GM18868 (cell line): ENCODE data around the gene CCDC38.

Experiments
- ATAC-seq: cut with Tn5 transposase; IDR thresholded peaks from one replicate; pipeline ENCODE4 v1.9.1; 2021; ENCODE audit warnings: mild to moderate bottlenecking, moderate library complexity; ENCODE audit not compliant: unreplicated experiment

The CCDC38 gene

DNA sequence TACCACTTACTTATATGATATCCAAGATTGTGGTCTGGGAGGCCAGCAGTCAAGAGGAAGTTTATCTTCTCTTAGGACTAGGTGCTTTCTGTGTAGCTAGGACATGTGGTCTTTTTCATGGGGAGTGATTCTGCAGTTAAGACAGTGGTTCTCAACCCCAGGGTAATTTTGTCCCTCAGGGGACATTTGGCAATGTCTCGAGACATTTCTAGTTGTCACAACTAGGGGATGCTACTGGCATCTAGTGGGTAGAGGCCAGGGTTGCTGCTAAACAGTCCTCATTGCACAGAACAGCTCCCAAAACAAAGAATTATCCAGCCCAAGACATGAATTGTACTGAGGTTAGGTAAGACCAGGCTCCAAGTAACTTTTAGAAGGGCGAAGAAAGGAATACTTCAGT is 20.7 kb upstream of the CCDC38 start:
- no peak for ATAC-seq

- ATAC-seq = no peak
Observed at GRCh38 chr12:95962222-95962621, 19.8 kb upstream of the CCDC38 start.

DNA sequence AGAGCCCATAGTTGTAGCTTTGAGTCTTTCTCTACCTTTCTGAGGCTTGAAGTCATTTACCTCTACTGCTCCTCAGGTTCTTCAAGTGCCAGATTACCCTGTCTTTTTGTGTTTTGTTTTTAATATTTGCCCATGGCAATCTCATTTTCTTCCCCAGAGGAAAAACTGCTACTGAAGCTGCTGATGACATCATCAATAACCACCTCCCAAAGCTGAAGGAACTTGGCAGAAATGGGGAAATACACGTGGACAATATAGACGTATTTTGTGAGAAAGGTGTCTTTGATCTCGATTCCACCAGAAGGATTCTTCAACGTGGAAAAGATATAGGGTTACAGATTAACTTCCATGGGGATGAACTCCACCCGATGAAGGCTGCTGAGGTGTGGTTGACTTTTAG is 17.8 kb upstream of the CCDC38 start:
- ATAC-seq = no peak

- no peak for ATAC-seq
Observed at GRCh38 chr12:95959107-95959506, 16.7 kb upstream of the CCDC38 start.

- ATAC-seq = no peak
Observed at GRCh38 chr12:95956557-95957145, 14.2 kb upstream of the CCDC38 start.

DNA sequence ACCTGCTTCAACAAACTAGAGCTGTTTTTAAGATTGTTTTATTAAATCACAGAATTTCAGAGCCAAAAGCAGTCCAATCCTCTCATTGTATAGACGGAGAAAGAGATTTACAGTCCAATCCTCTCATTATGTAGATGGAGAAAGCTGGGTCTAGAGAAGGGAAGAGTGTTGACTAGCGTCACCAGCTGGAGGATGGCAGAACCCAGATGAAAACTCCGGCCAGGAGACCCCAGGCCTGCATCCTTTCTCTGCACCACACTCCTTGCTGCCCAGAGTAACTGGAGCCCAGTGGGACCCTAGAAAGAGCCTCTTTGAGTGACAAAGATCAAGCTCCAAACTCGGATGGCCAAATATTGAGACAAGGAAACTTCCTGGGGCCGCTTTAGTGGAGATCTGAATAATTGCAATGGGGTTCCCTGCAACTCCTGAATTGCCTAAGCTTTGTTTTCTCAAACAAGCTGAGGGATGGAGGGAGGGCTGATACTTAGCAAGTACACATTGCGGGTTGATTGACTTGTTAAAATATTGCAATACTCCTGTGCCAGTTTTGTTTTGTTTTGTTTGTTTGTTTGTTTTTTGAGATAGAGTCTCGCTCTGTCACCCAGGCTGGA is 13.2 kb upstream of the CCDC38 start:
- ATAC-seq = no peak

- no peak for ATAC-seq
Observed at GRCh38 chr12:95953000-95953399, 10.6 kb upstream of the CCDC38 start.

DNA sequence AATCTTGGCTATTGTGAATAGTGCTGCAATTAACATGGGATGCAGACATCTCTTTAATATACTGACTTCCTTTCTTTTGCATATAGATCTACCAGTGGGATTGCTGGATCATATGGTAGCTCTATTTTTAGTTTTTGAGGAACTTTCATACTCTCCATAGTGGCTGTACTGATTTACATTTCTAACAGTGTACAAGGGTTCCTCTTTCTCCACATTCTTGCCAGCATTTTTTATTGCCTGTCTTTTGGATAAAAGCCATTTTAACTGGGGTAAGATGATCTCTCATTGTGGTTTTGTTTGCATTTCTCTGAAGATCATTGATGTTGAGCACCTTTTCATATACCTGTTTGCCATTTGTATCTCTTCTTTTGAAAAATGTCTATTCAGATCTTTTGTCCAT is 9.1 kb upstream of the CCDC38 start:
- ATAC-seq = no peak

- no peak for ATAC-seq
Observed at GRCh38 chr12:95949477-95950206, 7.2 kb upstream of the CCDC38 start.

DNA sequence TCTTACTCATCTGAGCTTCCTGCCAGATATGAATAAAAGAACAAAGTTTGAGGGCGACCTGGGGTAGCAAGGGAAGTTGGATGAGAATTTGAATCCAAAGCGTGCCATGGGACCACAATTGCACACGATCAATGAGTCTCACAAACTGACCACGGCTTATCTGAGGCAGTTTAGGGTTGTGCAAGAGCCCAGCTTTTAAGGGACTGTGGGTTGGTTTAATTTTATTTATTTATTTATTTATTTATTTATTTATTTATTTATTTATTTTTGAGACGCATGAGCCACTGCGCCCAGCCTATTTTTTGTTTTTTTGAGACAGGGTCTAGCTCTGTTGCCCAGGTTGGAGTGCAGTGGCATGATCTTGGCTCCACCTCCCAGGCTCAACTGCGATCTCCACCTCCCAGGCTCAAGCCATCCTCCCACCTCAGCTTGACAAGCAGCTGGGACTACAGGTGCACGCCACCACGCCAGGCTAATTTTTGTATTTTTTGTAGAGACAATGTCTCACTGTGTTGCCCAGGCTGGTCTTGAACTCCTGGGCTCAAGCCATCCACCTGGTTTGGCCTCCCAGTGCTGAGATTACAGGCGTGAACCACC is 1.8 kb upstream of the CCDC38 start:
- ATAC-seq = no peak

GRCh38 chr12:95943330-95943842 is 972 bp upstream of the CCDC38 start, which contains the start of gene AMDHD1:
Gene AMDHD1 (plus strand): TSS chr12:95943331. CDS start chr12:95943399, 68 bp downstream.
- peak; percentile 60 for ATAC-seq

DNA sequence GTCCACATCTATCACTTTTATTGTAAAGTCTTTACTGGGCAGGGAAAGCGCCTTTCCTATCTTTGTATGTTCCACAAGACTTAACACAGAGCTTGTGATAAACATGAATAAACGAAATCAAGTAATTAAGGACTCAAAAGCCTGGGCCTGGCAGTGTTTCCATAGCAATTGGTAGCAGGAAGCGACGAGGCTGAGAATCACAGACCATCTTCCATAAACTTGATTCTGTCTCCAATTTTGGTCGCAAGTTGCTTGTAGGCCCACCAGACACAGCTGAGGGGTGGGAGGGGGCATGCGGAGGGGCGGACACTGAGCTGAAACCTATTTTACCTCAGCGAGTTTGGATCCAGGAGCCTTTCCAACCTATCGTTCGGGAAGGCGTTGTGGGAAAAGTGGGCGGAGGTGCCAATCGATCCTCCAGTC is 302 bp downstream of the CCDC38 start:
- ATAC-seq = no peak

GRCh38 chr12:95940514-95940913 is 1.9 kb downstream of the CCDC38 start:
- ATAC-seq = no peak

GRCh38 chr12:95922231-95922630 is 20.2 kb downstream of the CCDC38 start:
- ATAC-seq = no peak

DNA sequence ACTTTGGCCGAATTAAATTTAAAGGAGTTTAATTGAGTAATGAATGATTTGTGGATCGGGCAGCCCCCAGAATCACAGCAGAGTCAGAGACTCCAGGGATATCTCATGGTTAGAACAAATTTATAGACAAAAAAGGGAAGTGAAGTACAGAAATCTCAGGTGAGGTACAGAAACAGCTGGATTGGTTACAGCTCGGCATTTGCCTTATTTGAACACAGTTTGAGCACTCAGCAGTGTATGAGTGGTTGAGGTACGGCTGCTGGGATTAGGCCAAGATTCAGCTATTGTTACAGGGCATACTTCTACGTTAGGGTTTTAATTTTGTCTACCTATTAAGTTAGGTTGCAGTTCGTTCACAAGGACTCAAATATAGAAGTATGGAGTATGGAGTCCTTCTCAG is 23.3 kb downstream of the CCDC38 start:
- ATAC-seq = no peak

DNA sequence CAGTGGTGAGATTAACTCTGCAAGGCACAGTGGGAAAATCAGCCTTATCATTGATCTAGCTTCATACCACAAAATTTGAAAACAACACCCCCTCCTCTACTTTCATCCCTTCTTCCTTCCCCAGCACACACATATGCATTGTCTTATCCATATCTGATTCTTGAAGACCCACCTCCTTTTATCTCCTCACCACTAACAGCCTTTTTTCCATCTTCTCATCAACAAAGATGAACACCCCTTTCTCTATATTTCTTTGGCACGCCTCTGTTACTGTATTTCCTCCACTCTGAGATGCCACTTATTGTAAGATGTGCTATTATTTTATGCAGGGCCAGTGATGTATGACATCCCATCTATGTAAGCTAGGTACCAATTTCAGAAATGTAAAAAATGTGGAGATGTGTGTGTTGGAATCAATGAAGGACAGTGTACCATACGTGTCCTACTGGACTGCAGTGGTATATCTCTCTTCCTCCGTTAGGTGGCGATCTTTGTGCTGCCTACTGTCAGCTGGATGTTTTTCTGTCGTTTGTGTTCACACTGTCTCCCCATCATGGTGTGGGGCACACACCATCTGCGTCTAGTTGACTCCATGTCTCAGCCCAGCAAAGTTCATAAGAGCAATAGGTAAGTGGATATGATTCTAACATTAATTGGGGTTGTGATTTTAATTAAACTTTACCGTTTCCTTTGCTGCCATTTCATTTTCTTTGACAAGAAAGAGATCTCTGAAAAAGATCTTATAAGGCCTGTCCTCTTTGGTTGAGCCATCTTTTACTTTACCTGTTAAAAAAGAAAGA is 24.0 kb downstream of the CCDC38 start:
- peak; percentile 87 for ATAC-seq

GRCh38 chr12:95909871-95910270 is 32.5 kb downstream of the CCDC38 start:
- no peak for ATAC-seq

- no peak for ATAC-seq
Observed at GRCh38 chr12:95908573-95908972, 33.8 kb downstream of the CCDC38 start.

DNA sequence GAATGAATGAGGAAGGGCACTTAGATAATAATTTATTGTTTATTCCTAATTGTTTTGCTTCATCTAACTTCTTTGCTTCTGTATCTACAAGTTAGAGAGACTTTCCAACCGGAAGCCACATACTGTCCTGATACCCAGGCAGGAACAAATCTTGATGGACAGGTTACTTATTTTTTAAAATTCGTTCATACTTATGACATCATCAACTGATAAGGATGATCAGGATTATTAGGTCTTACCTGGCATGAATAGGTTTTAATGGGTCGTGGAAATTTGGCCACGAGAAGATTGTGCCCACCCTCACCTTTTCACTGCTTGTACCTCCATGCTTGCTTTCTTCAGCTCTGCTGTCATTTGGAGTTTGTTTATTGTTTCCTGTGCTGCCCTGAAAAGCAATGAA is 44.3 kb downstream of the CCDC38 start:
- no peak for ATAC-seq

- ATAC-seq = no peak
Observed at GRCh38 chr12:95896846-95897245, 45.6 kb downstream of the CCDC38 start.

GRCh38 chr12:95890958-95891357 is 51.5 kb downstream of the CCDC38 start:
- ATAC-seq = no peak
